Esophagus (tissue), 2 donors: ENCODE results near the gene EXOC3. TPM values are rescaled to one million over a fixed set of nuclear protein-coding genes. Genes with fewer than 3 reads are reported as not detected.

Experiments used
- H3K27ac ChIP-seq, 2 donors: one replicate each; pipeline ENCODE4 v1.5.1; 2013; ENCODE audit warnings: low read depth in 2 of 2, mild to moderate bottlenecking in 2 of 2, inconsistent platforms in 1 of 2, low read length in 1 of 2, moderate library complexity in 1 of 2
- H3K27me3 ChIP-seq, 2 donors: one replicate each; pipeline ENCODE4 v1.6.1; 2013; ENCODE audit warnings: low read length in 2 of 2, control low read depth in 1 of 2, mild to moderate bottlenecking in 1 of 2; ENCODE audit not compliant: insufficient read depth in 2 of 2, control insufficient read depth in 1 of 2
- H3K36me3 ChIP-seq, 2 donors: one replicate each; pipeline ENCODE4 v1.6.1; 2013; ENCODE audit warnings: low read length in 1 of 2; ENCODE audit not compliant: control insufficient read depth in 2 of 2, insufficient read depth in 2 of 2
- H3K4me1 ChIP-seq, 2 donors: one replicate each; pipeline ENCODE4 v1.6.1; 2013; ENCODE audit warnings: low read length in 1 of 2; ENCODE audit not compliant: control insufficient read depth in 2 of 2, insufficient read depth in 2 of 2
- H3K4me3 ChIP-seq, 2 donors: one replicate each; pipeline ENCODE4 v1.5.1; 2013; ENCODE audit warnings: low read length in 2 of 2, mild to moderate bottlenecking in 2 of 2, low read depth in 1 of 2, moderate library complexity in 1 of 2
- H3K9me3 ChIP-seq, 2 donors: one replicate each; pipeline ENCODE4 v1.6.1; 2013; ENCODE audit warnings: mild to moderate bottlenecking in 2 of 2, low read depth in 1 of 2, low read length in 1 of 2, moderate library complexity in 1 of 2; ENCODE audit not compliant: control insufficient read depth in 2 of 2, insufficient read depth in 1 of 2
- WGBS, 2 donors: extraction: QIAGEN DNeasy Blood & Tissue Kit; methylation state at CpG; one replicate each; pipeline ENCODE4 v1.1.7; 2013; 5-methylcytosine and 5-hydroxymethylcytosine counted together
- polyA plus RNA-seq, 2 donors: library from polyadenylated mRNA; stranded (reverse); fragments of 200-250 nt; gene quantifications; one replicate each; pipeline ENCODE4 v1.2.3, GENCODE V29; 2013
- donor health status: healthy with polysubstance abuse.
- donor health status: Bipolar disorder and iron deficiency.

The EXOC3 gene
- polyA plus RNA-seq, 2 donors, result 40.3 to 49.1 TPM

DNA sequence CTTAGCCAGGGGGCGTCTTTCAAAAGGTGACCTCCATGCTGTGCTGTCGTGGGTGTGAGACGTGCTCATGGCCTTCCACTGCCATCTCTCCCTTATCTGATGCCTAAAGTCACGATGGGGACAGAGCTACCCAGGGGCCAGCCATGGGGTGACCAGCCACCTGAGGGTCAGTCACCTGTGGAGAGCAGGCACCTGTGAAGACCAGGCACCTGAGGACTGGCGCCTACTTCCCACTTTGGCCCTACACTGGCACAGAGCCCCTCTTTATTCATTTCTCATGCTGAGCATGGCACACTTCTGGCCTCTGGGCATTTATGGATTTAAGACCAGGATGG lies 6.4 kb upstream of the EXOC3 start:
- Histone ChIP-seq H3K4me3 (no peak overlapping the region), H3K27ac (no peak overlapping the region), H3K4me1 (no peaks in the 10 kb centered on the region), H3K9me3 (no peaks in the 10 kb centered on the region), H3K36me3 (no peaks in the 10 kb centered on the region), H3K27me3 (no peaks in the 10 kb centered on the region)
- 65 to 69% methylated on average over 5 of the region's 5 CpGs for WGBS, 2 donors

GRCh38 chr5:437281-437771 lies 5.7 kb upstream of the EXOC3 start:
- WGBS, 2 donors, result 76 to 80% methylated on average over 18 of the region's 18 CpGs
- H3K36me3 ChIP-seq, result no peaks in the 10 kb centered on the region
- peaks cover 4 to 5% of the 10 kb centered on the region in 2 donors for H3K4me1 ChIP-seq
- no peak overlapping the region for H3K27ac ChIP-seq
- no peak overlapping the region for H3K4me3 ChIP-seq
- no peaks in the 10 kb centered on the region for H3K27me3 ChIP-seq
- no peaks in the 10 kb centered on the region for H3K9me3 ChIP-seq

- WGBS, 2 donors, result 75 to 77% methylated on average over 14 of the region's 14 CpGs
- no peaks in the 10 kb centered on the region for H3K27me3 ChIP-seq
- no peaks in the 10 kb centered on the region for H3K36me3 ChIP-seq
- H3K4me3 ChIP-seq, result no peak overlapping the region
- H3K9me3 ChIP-seq, result no peaks in the 10 kb centered on the region
- no peak overlapping the region for H3K27ac ChIP-seq
- H3K4me1 ChIP-seq, result peaks cover 5 to 6% of the 10 kb centered on the region in 2 donors
Observed at GRCh38 chr5:438481-438981, 4.4 kb upstream of the EXOC3 start.

GRCh38 chr5:439181-439580 lies 3.8 kb upstream of the EXOC3 start:
- Histone ChIP-seq H3K27ac (no peak overlapping the region), H3K36me3 (no peaks in the 10 kb centered on the region), H3K9me3 (no peaks in the 10 kb centered on the region), H3K4me3 (no peak overlapping the region), H3K4me1 (peaks cover 8 to 10% of the 10 kb centered on the region in 2 donors), H3K27me3 (no peaks in the 10 kb centered on the region)
- 81 to 83% methylated on average over 8 of the region's 8 CpGs for WGBS, 2 donors

GRCh38 chr5:439636-440035 lies 3.3 kb upstream of the EXOC3 start:
- H3K27ac ChIP-seq, result no peak overlapping the region
- no peaks in the 10 kb centered on the region for H3K9me3 ChIP-seq
- H3K27me3 ChIP-seq, result no peaks in the 10 kb centered on the region
- no peak overlapping the region for H3K4me3 ChIP-seq
- H3K4me1 ChIP-seq, result peaks cover 8 to 10% of the 10 kb centered on the region in 2 donors
- 73 to 78% methylated on average over 14 of the region's 14 CpGs for WGBS, 2 donors
- no peaks in the 10 kb centered on the region for H3K36me3 ChIP-seq

DNA sequence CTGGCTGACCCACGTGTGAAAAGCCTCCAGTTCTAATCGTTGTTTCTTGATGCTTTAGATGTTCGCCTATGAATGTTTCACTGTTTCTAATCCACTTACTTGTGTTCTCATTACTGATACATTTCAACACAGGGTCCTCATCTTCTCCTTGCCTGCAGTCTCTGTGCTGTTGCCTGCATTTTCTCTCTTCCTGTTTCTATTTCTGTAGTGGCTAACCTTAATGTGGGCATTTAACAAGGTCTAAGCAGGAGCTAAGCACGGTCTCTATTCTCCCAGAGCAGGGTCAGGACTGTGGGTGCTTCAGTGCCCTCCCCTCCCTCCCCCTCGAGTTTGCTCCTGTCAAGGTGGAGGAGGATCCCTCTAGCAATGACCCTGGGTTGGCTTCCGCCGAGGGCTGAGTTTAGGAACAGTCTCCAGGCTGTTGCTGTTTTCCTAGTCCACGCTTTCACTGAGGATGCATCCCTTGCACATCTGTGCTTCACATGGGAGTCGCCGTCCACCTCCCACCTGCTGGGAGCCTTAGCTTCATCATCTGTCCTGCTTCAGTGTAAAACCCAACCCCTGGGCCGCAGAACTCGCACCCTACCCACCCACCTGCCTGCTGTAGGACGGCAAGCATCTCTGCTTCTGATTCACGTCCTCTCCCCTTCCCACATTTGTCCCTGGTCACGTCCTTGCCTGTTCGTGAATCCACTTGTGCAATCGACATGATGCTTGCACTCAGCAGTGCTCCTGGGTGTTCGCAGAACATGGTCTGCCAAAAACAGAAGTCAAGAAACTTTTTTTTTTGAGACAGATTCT lies 2.4 kb upstream of the EXOC3 start:
- WGBS, 2 donors, result 74 to 76% methylated on average over 18 of the region's 18 CpGs
- Histone ChIP-seq H3K27me3 (no peaks in the 10 kb centered on the region), H3K36me3 (no peaks in the 10 kb centered on the region), H3K9me3 (no peaks in the 10 kb centered on the region), H3K4me3 (no peak overlapping the region), H3K27ac (no peak overlapping the region), H3K4me1 (peaks cover 8 to 10% of the 10 kb centered on the region in 2 donors)

GRCh38 chr5:441996-442334 lies 1.0 kb upstream of the EXOC3 start:
- Histone ChIP-seq H3K4me1 (peaks cover 8 to 15% of the 10 kb centered on the region in 2 donors), H3K9me3 (no peaks in the 10 kb centered on the region), H3K36me3 (peaks cover 0 to 5% of the 10 kb centered on the region in 2 donors), H3K27me3 (no peaks in the 10 kb centered on the region), H3K27ac (no peak overlapping the region), H3K4me3 (peak overlapping the region; percentile 89 to 99)
- 90 to 94% methylated on average over 5 of the region's 5 CpGs for WGBS, 2 donors

DNA sequence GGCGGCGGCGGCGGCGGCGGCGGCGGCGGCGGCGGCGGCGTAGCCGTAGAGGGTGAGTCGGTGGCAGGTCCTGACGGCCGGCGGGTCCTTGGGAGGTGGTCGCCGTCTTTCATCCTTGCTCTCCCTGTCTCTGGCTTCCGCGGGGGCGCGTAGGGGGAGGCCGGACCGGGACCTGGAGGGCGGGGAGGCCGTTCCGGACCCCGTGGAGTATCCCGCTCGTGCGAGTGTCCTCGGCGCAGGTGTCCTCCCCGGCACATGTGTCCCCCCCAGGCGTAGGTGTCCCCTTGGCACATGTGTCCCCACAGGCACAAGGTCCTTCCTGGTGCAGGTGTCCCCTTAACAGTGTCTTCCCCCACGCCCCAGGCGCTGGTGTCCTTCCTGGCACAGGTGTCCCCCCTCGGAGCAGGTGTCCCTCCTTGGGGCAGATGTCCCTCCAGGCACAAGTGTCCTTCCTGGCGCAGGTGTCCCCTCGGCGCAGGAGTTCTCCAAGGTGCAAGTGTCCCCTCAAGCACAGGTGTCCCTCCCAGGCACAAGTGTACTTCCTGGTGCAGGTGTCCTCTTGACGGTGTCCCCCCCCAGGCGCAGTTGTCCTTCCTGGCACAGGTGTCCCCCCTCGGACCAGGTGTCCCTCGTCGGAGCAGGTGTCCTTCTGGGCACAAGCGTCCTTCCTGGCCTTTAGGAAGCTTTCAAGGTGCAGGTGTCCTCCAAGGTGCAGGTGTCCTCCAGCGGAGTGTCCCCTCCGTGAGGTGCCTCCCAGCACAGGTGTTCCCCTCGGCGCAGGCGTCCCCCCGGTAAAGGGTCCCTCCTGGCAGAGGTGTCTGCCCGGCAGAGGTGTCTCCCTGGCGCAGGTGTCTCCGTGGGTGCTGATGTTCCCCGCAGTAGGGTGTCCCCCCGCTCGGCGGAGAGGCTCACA lies 519 bp downstream of the EXOC3 start:
- Histone ChIP-seq H3K27ac (peak overlapping the region; percentile 78 to 88), H3K27me3 (no peaks in the 10 kb centered on the region), H3K4me3 (peak overlapping the region; percentile 89 to 99), H3K36me3 (peaks cover 10 to 19% of the 10 kb centered on the region in 2 donors), H3K4me1 (peaks cover 16 to 28% of the 10 kb centered on the region in 2 donors), H3K9me3 (no peaks in the 10 kb centered on the region)
- WGBS, 2 donors, result 13 to 22% methylated on average over 41 to 62 of the region's 62 CpGs

GRCh38 chr5:444226-444625 lies 1.2 kb downstream of the EXOC3 start:
- Histone ChIP-seq H3K9me3 (no peaks in the 10 kb centered on the region), H3K27ac (peak overlapping the region in 1 of 2 donors; percentile 88), H3K4me3 (peak overlapping the region; percentile 89 to 99), H3K27me3 (no peaks in the 10 kb centered on the region), H3K36me3 (peaks cover 13 to 22% of the 10 kb centered on the region in 2 donors), H3K4me1 (peaks cover 17 to 30% of the 10 kb centered on the region in 2 donors)
- WGBS, 2 donors, result 77 to 87% methylated on average over 8 of the region's 8 CpGs
